HEK293 (cell line): ENCODE data around the gene TMEM222.
A peak's percentile ranks its signal among the peaks of the same experiment; 100 is the strongest.

Source experiments
- CTCF ChIA-PET: fragments of 350-600 bp; formaldehyde crosslinking; extraction: SDS; loops from one replicate; lab custom pipeline; 2021; ENCODE audit warnings: antibody characterized with exemption; lab: Yijun Ruan, JAX
- POLR2A ChIA-PET: fragments of 300-600 bp; formaldehyde crosslinking; extraction: SDS; loops from one replicate; lab custom pipeline; 2020; ENCODE audit warnings: antibody characterized with exemption, inconsistent platforms; lab: Yijun Ruan, JAX
- H3K27ac ChIP-seq: fragments of 200-500 bp; sonication (Bioruptor generic); 2 replicates; pipeline ENCODE4 v1.5.1; 2014; ENCODE audit warnings: low read depth, low read length, control low read depth, inconsistent platforms; ENCODE audit errors: extremely low read depth
- H3K36me3 ChIP-seq, 2 experiments: fragments of 200-500 bp in 1 of 2; sonication (Bioruptor generic) in 1 of 2; 1 replicate in 1 of 2; 2 replicates in 1 of 2; pipeline ENCODE4 v1.5.1; 2014 to 2017; ENCODE audit warnings: inconsistent platforms in 2 of 2, low read length in 2 of 2; ENCODE audit not compliant: control insufficient read depth in 2 of 2, insufficient read depth in 1 of 2
- H3K4me1 ChIP-seq: fragments of 200-500 bp; sonication (Bioruptor generic); 2 replicates; pipeline ENCODE4 v1.5.1; 2014; ENCODE audit warnings: mild to moderate bottlenecking, low read length, inconsistent platforms; ENCODE audit not compliant: control insufficient read depth, insufficient read depth
- H3K4me3 ChIP-seq: 2 replicates; pipeline ENCODE4 v1.5.1; 2011; ENCODE audit warnings: low read depth, mild to moderate bottlenecking, control low read depth, low read length, moderate library complexity
- H3K9me3 ChIP-seq: fragments of 200-500 bp; sonication (Bioruptor generic); 2 replicates; pipeline ENCODE4 v1.5.1; 2014; ENCODE audit warnings: low read depth, low read length, inconsistent platforms; ENCODE audit not compliant: control insufficient read depth, insufficient read depth
- FEZF1 ChIP-seq: fragments of 450-650 bp; formaldehyde crosslinking; IDR thresholded peaks from 2 replicates; pipeline ENCODE4 v1.5.1; 2016; ENCODE audit warnings: missing biosample characterization, missing genetic modification characterization
- GLI4 ChIP-seq: fragments of 450-650 bp; formaldehyde crosslinking; IDR thresholded peaks from 2 replicates; pipeline ENCODE4 v1.5.1; 2016; ENCODE audit warnings: missing biosample characterization, missing genetic modification characterization
- PRDM10 ChIP-seq: fragments of 450-650 bp; formaldehyde crosslinking; IDR thresholded peaks from 2 replicates; pipeline ENCODE4 v1.5.1; 2016; ENCODE audit warnings: missing biosample characterization, missing genetic modification characterization
- SETDB1 ChIP-seq: IDR thresholded peaks from one replicate; pipeline ENCODE4 v1.6.1; 2017; ENCODE audit warnings: mild to moderate bottlenecking, low read length, moderate library complexity, mixed read lengths; ENCODE audit not compliant: insufficient read length
- YY1 ChIP-seq: fragments of 450-650 bp; formaldehyde crosslinking; IDR thresholded peaks from 2 replicates; pipeline ENCODE4 v1.5.1; 2018; ENCODE audit warnings: missing biosample characterization, missing genetic modification characterization
- ZNF266 ChIP-seq: fragments of 450-650 bp; formaldehyde crosslinking; IDR thresholded peaks from 2 replicates; pipeline ENCODE4 v1.5.1; 2016; ENCODE audit warnings: missing biosample characterization, missing genetic modification characterization, low read depth
- ZNF398 ChIP-seq: fragments of 450-650 bp; formaldehyde crosslinking; IDR thresholded peaks from 2 replicates; pipeline ENCODE4 v1.5.1; 2017; ENCODE audit warnings: missing biosample characterization, missing genetic modification characterization
- ZNF488 ChIP-seq: fragments of 450-650 bp; formaldehyde crosslinking; IDR thresholded peaks from 2 replicates; pipeline ENCODE4 v1.5.1; 2016; ENCODE audit warnings: missing biosample characterization, missing genetic modification characterization
- ZNF521 ChIP-seq: fragments of 450-650 bp; formaldehyde crosslinking; IDR thresholded peaks from 2 replicates; pipeline ENCODE4 v1.5.1; 2017; ENCODE audit warnings: missing biosample characterization, mild to moderate bottlenecking, missing genetic modification characterization
- ZNF548 ChIP-seq: fragments of 450-650 bp; formaldehyde crosslinking; IDR thresholded peaks from 2 replicates; pipeline ENCODE4 v1.5.1; 2016; ENCODE audit warnings: missing biosample characterization, missing genetic modification characterization
- ZNF580 ChIP-seq: fragments of 450-650 bp; formaldehyde crosslinking; IDR thresholded peaks from 2 replicates; pipeline ENCODE4 v1.5.1; 2016; ENCODE audit warnings: missing biosample characterization, missing genetic modification characterization
- ZNF624 ChIP-seq: fragments of 450-650 bp; formaldehyde crosslinking; IDR thresholded peaks from 2 replicates; pipeline ENCODE4 v1.5.1; 2017; ENCODE audit warnings: missing biosample characterization, missing genetic modification characterization
- ZNF626 ChIP-seq: fragments of 450-650 bp; sonication (Bioruptor Pico); formaldehyde crosslinking; IDR thresholded peaks from 2 replicates; pipeline ENCODE4 v1.5.1; 2018; ENCODE audit warnings: missing biosample characterization, missing genetic modification characterization, inconsistent platforms
- ZNF645 ChIP-seq: fragments of 450-650 bp; formaldehyde crosslinking; IDR thresholded peaks from 2 replicates; pipeline ENCODE4; 2016; ENCODE audit warnings: missing biosample characterization, missing genetic modification characterization
- ZNF664 ChIP-seq: fragments of 450-650 bp; formaldehyde crosslinking; IDR thresholded peaks from 2 replicates; pipeline ENCODE4 v1.5.1; 2016; ENCODE audit warnings: missing biosample characterization, missing genetic modification characterization

Gene TMEM222

GRCh38 chr1:27318136-27318535, 3.8 kb upstream of the TMEM222 start:
- TF ChIP-seq ZNF664 (no peak), ZNF521 (tag by site-specific recombination) (no peak), ZNF548 (no peak), ZNF626 (tag by site-specific recombination) (no peak), ZNF488 (tag by site-specific recombination) (no peak), GLI4 (tag by site-specific recombination) (no peak), ZNF645 (tag by site-specific recombination) (no peak), PRDM10 (peak; percentile 59)
- TF ChIP-seq, all 188 proteins: peak for 1
- H3K9me3 ChIP-seq: no peaks in the 10 kb centered on the region
- no peak overlapping the region for H3K27ac ChIP-seq
- H3K4me3 ChIP-seq: no peak overlapping the region
- no peaks in the 10 kb centered on the region for H3K36me3 ChIP-seq
- no peaks in the 10 kb centered on the region for H3K4me1 ChIP-seq
- POLR2A ChIA-PET: no interaction called here
- CTCF ChIA-PET: interaction anchor here (0.6 to 1.8 kb wide), 5 partner anchors 11 to 218 kb away, joined by 3 to 9 read pairs (median 4); no protein-coding TSS in a partner anchor

- no peak overlapping the region for H3K4me3 ChIP-seq
- no peaks in the 10 kb centered on the region for H3K9me3 ChIP-seq
- no peak for TF ChIP-seq SETDB1
- no peak for TF ChIP-seq ZNF266 (tag by site-specific recombination)
- no peak for TF ChIP-seq FEZF1 (tag by site-specific recombination)
- TF ChIP-seq YY1 (tag by site-specific recombination): no peak
- no peak for TF ChIP-seq ZNF580 (tag by site-specific recombination)
- no peak for TF ChIP-seq ZNF398 (tag by site-specific recombination)
- TF ChIP-seq ZNF488 (tag by site-specific recombination): no peak
- no peak for TF ChIP-seq ZNF624 (tag by site-specific recombination)
- ChIA-PET CTCF (interaction anchor here (0.6 to 1.8 kb wide), 5 partner anchors 12 to 218 kb away, joined by 3 to 9 read pairs (median 4); no protein-coding TSS in a partner anchor), POLR2A (no interaction called here)
- H3K4me1 ChIP-seq: no peaks in the 10 kb centered on the region
- H3K36me3 ChIP-seq: peaks cover 0 to 2% of the 10 kb centered on the region in 2 experiments; a peak in 2 of 3 replicates
- H3K27ac ChIP-seq: no peak overlapping the region
Observed at GRCh38 chr1:27318596-27318995, 3.4 kb upstream of the TMEM222 start.
